HTERT RPE-1 (cell line): ENCODE data around the gene KISS1R.

ENCODE experiments used
- in situ Hi-C: fragments of 300-500 bp; cut with MboI; formaldehyde crosslinking; loops from 4 replicates; pipeline ENCODE4 v1.14.3; 2020; ENCODE audit warnings: low sequenced_read_pairs

Gene KISS1R

DNA sequence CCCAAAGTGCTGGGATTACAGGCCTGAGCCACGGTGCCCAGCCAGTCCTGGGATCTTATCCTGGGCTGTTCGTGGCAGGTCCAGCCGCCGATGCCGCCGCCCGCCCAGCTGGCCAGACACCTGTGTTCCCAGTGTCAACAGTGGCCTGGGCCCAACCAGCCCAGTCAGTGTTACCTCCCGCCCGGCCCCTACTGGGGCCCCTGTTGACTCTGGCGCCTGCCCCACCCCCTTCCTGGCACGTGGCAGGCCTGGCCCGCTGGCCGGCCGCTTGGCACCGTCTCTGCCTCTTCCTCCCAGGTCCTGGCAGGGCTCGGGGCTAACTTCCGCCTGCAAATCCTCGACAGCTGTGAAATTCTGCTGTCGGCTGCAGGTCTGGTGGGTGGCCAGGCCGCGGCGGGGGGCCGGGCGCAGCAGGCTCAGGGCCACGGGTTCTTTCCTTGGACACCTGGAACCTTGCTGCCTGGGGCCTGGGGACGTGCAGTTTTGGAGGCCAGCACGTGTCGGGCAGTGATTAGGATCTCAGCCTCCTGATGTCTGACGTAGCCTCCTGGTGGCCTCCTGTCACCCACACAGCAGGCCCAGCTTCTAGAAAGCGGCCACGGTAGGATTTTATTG is 17.8 kb downstream of the KISS1R start:
- in situ Hi-C loops = no loop called here

DNA sequence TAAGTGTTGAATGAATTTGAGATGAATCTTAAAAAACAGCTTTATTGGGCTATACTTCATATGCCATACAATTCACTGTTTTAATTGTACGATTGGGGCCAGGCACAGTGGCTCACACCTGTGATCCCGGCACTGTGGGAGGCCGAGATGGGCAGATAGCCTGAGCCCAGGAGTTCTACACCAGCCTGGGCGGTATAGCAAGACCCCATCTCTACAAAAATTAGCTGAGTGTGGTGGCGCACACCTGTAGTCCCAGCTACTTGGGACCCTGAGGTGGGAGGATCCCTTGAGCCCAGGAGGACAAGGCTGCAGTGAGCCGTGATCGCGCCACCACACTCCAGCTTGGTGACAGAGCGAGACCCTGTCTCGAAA is 19.0 kb downstream of the KISS1R start:
- in situ Hi-C loops = no loop called here

DNA sequence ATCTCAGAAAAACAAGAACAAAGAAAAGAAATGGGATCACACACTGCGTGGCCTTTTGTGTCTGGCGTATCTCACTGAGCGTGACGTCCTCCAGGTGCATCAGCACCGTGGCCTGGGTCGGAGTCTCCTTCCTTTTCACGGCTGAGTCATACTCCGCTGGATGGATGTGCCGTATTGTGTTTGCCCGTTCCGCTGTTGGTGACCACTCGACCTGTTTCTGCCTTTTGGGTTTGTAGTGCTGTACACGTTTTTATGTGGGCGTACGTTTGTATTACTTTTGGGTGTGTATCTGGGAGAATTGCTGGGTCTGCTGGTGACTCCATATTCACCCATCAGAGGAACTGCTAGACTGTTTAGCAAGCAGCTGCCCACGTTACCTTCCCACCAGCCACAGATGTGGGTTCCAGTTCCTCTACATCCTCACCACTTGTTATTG is 20.1 kb downstream of the KISS1R start:
- in situ Hi-C loops = no loop called here

DNA sequence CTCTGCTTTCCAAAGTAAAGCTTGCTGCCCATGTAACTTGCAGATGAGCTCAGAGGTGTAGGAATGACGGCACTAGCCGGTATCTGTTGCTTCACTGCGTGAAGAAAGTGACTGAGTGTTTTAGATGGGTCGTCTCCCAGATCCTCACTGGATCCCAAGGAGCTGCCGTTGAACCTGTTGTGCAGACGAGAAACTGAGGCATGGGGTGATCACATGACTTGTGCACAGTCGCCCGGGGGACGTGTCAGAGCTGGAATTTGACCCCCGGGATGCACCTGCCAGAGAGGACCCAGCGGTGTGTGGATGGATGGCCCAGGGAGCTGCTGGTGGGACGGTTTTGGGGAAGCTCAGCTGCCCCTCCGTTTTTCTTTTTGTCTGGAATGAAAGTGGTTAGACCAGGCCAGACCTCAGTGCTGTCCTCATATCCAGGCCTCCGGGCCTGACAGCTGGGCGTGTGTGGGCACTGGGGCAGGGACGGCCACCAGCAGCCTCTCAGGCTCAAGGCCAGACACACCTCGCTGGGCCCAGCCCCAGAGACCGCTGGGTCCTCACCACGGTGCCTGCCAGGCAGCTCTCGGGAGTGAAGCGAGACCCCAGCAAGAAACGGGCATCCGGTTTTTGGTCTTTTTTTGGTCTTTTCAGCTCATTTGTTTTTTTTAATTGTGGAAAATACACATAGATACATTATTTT is 21.2 kb downstream of the KISS1R start:
- in situ Hi-C loops = no loop called here

DNA sequence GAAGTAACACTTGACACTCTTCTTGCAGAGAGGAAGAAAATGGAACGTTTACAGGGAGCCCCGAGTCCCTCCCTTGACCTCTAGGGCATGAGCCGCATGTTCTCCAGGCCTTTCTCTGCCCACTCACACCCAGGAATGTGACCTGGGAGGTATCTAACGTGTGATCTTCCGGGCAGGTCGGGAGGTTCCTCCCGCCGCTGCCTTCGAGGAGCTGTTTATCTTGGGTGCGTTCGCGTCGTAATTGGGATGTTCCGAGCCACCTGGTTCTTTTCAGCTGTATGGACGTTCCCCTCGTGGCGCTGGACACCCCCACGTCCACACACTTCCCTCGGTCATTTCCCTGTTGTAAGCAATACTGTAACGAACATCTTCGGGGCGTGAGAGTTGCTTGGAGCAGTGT is 22.3 kb downstream of the KISS1R start:
- in situ Hi-C loops = no loop called here

DNA sequence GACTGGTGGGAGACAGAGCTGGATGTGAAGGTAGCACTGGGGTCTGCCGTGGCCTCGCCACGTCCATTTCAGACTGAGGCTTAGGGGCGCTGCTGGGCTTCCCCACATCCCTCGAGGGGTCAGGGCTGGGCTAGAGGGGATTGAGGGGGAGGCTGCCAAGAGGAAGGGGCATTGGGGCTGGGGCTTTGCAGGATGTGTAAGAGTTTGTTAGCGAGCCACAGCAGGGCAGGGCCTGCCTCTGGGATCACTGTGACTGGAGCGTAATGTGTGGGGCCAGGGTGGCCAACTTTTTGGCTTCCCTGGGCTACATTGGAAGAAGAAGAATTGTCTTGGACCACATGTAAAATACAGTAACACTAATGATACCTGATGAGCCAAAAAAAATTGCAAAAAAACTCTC is 22.8 kb downstream of the KISS1R start:
- in situ Hi-C loops = no loop called here

DNA sequence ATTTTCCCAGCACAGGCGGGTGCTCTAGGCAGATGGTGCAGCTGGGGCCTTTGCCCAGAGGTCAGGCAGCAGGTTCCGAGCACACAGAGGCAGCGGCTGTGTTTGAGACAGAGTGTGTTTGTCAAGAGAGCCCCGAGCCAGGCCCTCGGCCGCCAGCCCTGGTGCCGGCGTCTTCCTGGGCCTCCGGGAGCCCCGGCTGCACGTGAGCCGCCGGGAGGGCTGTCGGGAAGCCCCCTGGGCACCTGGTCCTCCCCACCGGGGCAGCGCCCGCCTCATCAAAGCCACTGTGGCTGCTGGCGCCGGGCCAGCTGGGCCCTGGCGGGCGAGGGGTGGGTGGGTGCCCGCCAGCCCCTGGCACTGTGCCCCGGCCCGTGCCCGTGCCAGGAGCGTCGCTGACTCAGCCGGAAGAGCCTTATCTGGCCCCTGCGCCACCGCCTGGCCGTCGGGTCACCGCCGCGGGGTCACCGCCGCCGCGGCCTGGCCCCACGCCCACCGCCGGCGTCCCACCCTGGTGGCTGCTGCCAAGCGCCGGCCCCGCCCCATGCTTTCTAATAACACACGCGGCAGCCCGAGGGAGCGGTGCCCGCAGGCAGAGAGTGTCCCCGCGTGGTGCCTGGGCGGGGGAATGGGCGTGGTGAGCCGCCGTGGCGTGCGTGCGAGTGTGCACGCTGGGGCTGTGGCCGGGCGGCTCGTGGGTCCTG is 23.6 kb downstream of the KISS1R start:
- in situ Hi-C loops = no loop called here

DNA sequence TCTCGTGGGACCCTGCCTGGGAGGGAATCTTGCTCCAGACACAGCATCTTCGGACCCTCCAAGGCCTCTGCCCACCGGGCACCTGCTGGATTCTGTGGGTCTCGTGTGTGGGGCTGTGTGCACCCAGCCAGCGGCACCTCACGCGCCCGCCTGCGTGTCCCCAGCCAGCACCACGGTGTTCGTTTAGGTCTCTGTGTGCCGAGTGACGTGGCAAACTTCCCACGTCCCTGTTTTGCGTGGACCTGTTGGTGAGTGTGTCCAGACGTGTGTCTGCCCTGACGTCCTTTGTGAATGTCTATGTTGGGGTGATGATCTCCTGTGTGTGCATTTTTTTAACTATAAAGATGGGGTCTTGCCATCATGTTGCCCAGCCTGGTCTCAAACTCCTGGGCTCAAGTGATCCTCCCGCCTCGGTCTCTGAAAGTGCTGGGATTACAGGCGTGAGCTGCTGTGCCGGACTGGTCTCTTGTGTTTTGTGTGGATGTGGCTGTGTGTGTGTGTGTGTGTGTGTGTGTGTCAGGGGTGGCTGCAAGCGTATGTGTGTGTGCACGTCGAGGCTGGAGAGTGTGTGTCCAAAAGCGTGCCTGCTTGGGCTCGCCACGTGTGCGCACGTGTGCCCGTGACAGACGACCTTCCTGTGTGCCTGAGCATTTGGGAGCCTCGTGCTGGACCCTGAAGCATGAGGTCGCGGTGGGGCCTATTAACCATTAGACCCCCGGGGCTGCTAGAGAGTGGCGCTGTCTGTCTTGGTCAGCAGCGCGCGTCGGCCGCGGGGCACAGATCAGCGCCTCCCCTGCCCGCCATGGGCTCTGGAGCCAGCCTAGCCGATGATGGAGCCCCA is 24.4 kb downstream of the KISS1R start:
- in situ Hi-C loops = no loop called here

DNA sequence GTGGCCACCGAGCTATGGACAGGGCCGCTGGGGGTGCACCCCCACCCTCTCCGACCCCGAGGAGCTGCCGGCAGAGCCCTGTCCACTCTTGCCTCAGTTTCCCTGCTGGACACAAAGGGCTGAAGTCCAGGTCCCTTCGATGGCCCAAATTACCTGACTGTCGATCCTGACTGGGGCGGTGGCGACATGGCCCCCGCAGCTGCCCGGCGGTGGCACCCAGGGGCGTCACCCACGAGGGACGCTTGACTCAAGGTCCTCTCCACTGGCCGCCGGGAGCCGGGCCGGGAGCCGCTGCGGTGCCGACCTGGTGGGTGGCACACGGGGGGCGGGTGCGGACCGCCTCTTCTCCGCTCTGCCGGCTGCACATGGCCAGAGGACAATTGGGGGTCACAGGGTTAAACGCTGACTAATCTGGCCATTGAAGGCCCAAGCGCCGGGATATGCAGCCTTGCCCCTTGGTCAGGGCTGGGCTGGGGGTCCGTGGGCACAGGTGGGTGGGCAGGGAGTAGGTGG is 25.1 kb downstream of the KISS1R start:
- in situ Hi-C loops = no loop called here

DNA sequence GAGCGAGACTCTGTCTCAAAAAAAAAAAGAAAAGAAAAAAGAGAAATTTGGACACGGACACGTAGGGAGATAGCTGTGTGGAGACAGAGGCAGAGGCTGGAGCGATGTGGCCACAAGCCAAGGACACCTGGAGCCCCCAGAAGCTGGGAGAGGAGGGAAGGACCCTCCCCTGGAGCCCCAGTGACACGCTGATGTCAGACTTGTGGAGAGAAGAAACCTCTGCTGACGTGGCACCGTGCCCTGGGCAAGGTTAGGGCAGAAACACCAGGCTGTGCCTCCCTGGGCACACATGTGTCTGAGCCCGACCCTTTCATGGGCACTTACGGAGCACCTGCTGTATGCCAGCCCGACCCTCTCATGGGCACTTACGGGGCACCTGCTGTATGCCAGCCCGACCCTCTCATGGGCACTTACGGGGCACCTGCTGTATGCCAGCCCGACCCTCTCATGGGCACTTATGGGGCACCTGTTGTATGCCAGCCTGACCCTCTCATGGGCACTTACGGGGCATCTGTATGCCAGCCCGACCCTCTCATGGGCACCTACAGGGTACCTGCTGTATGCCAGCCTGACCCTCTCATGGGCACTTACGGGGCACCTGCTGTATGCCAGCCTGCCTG is 26.5 kb downstream of the KISS1R start:
- in situ Hi-C loops = no loop called here

DNA sequence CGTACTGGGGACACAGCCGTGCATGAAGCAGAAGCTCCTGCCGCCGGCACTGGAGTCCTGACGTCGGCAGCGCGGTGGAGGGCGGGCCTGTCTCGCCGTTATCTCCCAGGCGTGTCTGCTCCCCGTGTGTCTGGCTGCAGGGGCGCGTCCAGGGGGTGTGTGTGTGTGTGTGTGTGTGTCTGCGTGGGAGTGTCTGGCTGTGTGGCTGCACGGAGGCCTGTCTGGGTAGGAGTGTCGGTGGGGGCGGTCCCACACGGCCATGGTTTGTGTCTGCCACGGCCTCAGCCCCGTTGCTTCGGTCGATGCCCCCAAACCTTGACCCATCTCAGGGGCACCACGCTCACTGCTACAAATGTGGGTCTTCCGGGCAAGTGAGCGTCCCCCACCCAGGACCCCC is 27.0 kb downstream of the KISS1R start:
- in situ Hi-C loops = no loop called here

DNA sequence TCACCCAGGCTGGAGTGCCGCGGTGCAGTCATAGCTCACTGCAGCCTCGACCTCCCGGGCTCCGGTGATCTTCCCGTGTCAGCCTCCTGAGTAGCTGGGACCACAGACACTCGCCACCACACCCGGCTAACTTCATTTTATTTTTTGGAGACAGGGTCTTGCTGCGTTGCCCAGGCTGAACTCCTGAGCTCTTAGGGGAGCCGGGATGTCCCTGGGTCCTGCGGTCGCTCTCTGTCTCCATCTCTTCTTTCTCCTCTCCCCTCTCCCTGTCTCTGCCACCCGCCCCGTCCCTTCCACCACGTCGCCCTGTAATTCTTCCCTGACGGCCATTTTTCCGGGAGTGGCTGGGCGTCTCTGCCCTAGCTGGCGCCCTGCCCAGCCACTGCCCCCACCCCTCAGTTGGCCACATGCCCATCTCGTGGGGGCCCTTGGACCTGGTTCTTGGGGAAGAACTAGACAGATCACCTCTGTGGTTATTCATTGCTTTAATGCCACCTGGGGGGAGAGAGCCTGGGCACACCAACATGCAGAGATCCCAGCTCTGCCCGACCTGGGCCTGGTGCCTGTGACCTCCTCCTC is 27.6 kb downstream of the KISS1R start:
- in situ Hi-C loops = no loop called here

DNA sequence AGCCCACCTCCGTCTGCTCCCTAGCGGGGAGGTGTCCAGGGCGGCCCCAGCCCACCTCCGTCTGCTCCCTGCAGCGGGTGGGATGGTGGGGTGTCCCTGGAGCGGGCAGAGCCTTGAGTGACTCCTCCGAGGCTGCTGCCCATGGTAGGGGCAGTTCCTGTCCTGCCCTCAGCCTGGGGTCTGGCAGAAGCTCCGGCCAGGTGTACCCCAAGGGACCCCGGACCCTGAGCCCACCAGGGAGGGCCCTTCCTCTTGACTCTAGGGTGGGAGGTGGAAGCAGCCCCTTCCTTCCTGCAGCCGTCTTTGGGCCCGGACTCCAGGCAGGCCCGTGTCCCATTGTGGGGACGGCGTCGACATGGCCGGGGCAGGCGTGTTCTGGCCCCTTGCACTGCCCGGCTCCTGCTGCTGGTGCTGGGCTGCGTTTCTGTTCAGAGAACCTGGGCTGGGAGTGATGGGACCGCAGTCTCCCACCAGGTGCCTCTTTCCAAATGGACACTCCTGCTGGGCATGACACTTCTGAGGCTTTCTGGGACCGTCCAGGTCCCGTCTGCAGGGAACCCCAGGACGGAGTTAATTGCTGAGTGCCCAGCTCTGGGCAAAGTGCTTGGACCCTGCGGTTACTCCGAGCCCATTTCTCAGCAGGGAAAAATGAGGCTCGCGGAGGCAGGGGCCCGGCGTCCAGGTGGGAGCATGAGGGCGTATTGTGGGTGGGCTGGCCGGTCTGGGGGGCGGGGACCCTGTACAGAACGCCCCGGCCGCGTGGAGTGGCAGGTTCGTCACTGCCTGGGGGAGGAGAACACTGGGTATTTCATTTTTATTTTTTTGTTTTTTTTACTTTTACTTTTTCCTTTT is 28.5 kb downstream of the KISS1R start:
- in situ Hi-C loops = no loop called here

DNA sequence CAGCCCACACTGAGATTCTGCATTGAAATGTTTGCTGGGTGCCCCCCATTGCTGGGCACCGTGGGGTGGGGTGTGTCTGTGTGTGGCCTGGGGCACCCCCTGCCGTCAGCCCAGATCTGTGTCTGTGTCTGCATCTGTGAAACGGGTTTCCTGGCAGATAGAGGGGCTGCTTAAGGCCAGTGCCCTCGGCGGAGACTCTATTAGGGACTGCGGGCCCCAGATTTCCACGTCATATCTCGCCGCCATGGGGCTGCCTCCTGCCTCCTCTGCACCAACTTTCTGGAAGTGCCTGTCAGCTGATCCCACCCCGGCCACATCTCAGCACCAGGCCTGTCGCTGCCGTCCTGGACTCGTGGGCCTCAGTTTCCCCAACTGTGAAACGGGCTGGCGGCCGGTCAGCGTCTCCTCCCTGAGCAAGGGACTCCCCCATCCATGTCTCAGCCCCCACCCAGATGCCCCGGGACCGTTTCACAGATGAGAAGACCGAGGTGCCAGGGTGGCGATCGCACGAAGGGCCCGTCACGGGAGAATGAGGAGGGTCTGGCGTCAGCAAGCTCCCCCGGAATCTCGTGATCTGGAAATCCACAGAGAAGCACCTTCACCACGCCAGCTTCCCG is 30.1 kb downstream of the KISS1R start:
- in situ Hi-C loops = no loop called here

DNA sequence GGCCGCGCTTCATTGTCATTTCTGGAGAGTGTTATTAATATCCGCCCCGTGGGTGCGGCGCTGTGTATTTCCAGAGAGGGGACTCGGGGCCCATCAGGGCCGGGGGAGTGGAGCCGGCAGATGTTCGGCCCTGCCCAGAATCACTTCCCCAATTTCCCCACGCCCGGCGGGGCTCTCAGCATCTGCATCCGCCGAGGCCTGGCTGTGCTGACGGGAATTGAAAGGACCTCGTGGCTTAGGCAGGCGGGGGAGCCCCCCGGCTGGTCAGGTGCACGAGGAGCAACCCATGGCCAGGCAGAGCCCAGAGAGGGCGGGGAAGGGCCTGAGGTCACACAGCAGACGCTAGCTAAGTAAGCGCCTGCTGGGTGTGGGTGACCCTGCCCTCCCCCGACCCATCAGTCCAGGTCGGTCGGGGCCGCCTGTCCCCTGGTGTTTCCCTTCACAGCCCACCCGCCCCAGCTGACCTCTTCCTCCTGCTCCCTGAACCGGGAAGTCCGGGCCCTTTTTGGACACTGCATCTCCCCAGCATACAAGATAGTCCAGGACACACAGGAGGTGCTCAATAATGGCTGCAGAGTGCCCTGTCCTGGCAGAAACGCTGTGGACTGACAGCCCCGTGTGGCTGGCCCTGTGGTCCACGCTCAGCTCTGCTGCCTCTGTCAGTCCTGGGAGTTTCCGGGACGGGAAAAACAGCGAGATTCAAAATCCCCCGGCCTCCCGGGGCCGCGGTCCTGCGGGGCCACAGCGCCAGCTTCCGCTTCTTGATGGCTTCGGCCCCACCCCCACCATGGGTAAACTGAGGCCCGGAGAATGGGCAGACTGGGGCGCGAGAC is 30.8 kb downstream of the KISS1R start:
- in situ Hi-C loops = no loop called here

DNA sequence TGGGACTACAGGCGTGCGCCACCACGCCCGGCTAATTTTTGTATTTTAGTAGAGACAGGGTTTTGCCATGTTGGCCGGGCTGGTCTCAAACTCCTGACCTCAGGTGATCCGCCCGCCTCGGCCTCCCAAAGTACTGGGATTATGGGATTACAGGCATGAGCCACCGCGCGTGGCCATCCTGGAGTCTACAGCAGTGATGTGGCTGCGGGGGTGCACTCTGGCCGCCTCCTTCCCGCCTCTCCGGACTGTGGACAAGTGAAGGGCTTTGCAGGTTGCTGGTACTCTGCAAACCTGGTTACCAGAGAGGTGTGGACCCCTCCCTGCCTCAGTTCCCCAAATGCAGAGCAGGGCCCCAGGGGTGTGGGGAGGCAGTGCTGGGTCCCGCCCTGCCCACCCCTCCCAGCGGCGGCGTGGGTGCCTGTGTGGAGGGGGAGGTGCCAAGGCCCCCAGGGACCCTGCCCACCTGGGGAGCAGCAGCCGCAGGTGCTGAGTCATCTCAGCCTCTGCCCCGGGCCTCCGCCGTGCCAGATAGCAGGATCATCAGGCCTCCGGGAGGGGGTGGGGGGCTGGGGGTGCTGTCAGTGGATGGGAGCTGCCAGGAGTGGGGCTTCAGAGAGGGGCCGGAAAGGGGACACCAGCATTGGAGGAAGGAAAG is 31.8 kb downstream of the KISS1R start:
- in situ Hi-C loops = no loop called here

DNA sequence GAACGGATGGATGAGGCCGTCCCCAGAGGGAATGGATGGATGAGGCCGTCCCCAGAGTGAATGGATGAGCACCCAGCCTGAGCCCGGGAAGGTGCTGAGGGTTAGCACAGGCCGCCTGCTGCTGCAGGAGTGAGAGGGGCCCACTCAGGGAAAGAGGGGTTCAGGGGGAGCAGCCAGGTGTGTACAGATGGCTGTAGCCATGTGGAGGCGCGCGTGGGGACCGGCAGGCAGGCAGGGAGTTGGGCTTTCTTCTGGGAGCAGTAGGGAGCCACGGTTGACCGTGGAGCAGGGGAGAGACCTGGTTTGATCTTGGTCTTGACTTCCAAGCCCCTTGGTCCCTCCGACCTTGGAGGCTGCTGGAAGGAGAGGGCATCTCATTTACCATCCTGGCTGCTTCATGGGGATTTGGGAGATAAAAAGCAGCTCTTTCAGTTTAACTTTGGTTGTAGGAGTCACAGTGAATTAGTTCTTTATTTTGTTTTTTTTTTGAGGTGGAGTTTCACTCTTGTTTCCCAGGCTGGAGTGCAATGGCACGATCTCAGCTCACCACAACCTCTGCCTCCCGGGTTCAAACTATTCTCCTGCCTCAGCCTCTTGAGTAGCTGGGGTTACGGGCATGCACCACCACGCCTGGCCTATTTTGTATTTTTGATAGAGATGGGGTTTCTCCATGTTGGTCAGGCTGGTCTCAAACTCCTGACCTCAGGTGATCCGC is 33.4 kb downstream of the KISS1R start:
- in situ Hi-C loops = no loop called here
